ENCODE results near the gene BCAS4.

Gene BCAS4

DNA sequence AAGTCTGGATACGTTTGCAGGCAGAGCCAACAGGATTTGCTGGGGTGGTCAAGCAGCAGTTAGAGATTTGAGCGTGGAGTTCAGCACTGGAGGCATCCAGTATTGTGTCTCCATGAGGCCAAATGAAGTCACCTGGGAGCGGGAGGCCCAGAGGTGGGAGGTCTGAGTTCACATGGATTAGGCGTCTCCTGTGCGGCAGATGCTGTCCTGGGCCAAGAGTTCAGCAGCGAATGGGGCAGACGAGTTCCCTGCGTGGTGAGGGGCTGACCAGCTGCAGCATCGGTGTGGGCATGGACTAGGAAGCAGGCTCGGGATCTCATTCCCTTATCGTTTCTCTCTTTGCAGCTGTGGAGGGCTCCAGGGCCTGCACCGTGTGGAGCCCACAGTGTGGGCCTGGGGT is 66.2 kb downstream of the BCAS4 start:
- DNase-seq (ENCODE audit: insufficient read length, low spot score) (no peak), FAIRE-seq (no peak)
- no peak for TF ChIP-seq TAF1 (IDR thresholded peaks at IDR 0.05; ENCODE audit: low read depth, low read length)
- no peak for TF ChIP-seq PAX5 (IDR thresholded peaks at IDR 0.05; ENCODE audit: insufficient read depth, low read length, severe bottlenecking)
- no peak for TF ChIP-seq SPI1 (IDR thresholded peaks at IDR 0.05; ENCODE audit: low read depth, low read length)
- TF ChIP-seq POU2F2 (IDR thresholded peaks at IDR 0.05; ENCODE audit: low read depth, low read length), result no peak
- TF ChIP-seq POLR2A (IDR thresholded peaks at IDR 0.05; ENCODE audit: low read depth, low read length), result no peak
- TF ChIP-seq POLR2AphosphoS5 (IDR thresholded peaks at IDR 0.05; ENCODE audit: low read depth, low read length), result no peak

DNA sequence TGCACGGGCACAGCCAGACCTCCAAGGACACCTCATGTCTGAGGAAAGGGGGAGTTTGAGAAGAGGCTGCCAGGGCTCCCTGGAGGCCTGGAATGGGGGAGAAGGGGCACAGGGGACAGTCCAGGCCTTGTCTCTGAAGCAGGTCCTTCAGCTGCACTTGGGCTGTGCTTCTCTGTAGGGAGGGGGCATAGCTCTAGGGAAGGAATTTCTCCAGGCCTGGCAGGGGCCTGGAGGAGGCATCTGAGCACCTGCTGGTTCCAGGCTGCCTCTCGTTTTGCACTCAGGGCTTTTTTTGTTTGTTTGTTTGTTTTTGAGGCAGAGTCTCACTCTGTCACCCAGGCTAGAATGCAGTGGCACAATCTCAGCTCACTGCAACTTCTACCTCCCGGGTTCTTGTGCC is 67.7 kb downstream of the BCAS4 start:
- FAIRE-seq, result no peak
- DNase-seq (ENCODE audit: insufficient read length, low spot score), result no peak
- TF ChIP-seq SPI1 (IDR thresholded peaks at IDR 0.05; ENCODE audit: low read depth, low read length) (no peak), POLR2AphosphoS5 (IDR thresholded peaks at IDR 0.05; ENCODE audit: low read depth, low read length) (no peak), POLR2A (IDR thresholded peaks at IDR 0.05; ENCODE audit: low read depth, low read length) (no peak), POU2F2 (IDR thresholded peaks at IDR 0.05; ENCODE audit: low read depth, low read length) (no peak), PAX5 (IDR thresholded peaks at IDR 0.05; ENCODE audit: insufficient read depth, low read length, severe bottlenecking) (no peak), TAF1 (IDR thresholded peaks at IDR 0.05; ENCODE audit: low read depth, low read length) (no peak)

DNA sequence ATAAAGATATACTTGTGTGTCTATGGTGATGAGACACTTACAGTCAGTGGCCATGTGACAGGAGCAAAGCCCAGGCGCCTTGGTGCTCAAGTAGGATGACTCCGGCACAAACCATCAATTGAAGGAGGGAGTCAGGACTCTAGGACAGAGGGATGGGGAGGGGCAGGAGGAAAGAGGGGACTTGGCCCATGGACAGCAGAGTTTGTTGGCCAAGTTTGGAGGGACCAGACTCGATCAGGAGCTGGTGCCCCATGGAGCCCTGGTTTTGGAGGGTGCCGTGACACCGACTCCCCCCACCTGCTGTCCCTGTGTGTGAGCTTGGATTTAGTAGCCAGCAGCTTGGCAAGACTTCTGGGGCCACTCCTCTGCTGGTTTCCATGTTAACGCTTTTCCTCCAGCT is 70.3 kb downstream of the BCAS4 start:
- DNase-seq (ENCODE audit: insufficient read length, low spot score), result no peak
- no peak for TF ChIP-seq POU2F2 (IDR thresholded peaks at IDR 0.05; ENCODE audit: low read depth, low read length)
- no peak for TF ChIP-seq POLR2AphosphoS5 (IDR thresholded peaks at IDR 0.05; ENCODE audit: low read depth, low read length)
- no peak for TF ChIP-seq POLR2A (IDR thresholded peaks at IDR 0.05; ENCODE audit: low read depth, low read length)
- TF ChIP-seq SPI1 (IDR thresholded peaks at IDR 0.05; ENCODE audit: low read depth, low read length), result no peak
- TF ChIP-seq TAF1 (IDR thresholded peaks at IDR 0.05; ENCODE audit: low read depth, low read length), result no peak
- TF ChIP-seq PAX5 (IDR thresholded peaks at IDR 0.05; ENCODE audit: insufficient read depth, low read length, severe bottlenecking), result no peak
- no peak for FAIRE-seq

DNA sequence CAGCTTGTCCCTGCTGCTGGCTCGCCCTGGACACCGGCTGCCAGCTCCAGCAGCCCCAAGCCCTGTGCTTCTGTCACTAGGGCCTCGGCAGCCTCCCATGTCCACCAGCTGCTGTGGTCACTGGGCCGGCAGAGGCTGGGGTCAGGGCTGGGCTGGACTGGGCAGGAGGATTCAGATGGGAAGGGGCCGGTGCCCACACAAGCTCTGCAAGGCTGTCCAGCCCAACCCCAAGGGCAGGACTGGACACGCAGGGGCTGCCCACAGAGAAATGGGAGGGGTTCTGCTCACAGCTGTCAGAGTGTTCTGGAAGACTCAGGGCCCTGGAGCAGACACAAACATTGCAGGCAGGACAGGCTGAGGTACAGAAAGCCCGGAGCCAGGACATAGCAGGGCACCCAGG is 70.7 kb downstream of the BCAS4 start:
- no peak for FAIRE-seq

DNA sequence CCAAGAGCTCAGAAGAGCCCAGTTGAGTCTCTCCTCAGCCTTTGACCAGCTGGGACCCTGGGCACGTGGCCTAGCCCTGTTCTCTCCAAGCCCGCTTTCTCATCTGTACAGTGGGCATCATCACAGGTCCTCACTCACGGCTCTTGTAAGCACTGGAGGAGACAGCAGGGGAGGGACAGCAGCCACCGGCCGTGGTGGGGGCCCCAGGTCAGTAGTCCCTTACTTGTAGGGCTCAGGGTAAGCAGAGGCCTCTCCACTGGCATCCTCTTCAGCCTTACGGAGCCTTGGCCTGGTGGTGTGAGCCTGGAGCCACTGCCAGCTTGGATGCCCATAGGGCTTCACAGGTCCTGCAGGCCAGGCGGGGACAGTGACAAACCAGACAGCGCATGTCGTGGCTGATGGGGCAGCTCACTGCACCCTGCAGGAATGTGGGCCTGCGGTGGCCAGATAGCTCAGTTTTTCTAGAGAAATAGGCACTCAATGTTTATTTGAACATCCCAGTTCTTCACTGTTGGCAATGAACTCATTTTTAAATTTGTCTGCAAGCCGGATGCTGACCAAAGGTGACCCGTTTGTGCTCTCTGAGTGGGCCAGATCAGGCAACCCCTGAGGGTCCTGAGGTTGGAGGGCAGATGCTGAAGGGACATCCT is 71.3 kb downstream of the BCAS4 start:
- FAIRE-seq, result no peak
- no peak for TF ChIP-seq POLR2A (IDR thresholded peaks at IDR 0.05; ENCODE audit: low read depth, low read length)
- no peak for DNase-seq (ENCODE audit: insufficient read length, low spot score)

More for the DNA sequence above, 70.7 kb downstream of the BCAS4 start:
- DNase-seq (ENCODE audit: insufficient read length, low spot score), result no peak
- TF ChIP-seq SPI1 (IDR thresholded peaks at IDR 0.05; ENCODE audit: low read depth, low read length) (no peak), POU2F2 (IDR thresholded peaks at IDR 0.05; ENCODE audit: low read depth, low read length) (no peak), PAX5 (IDR thresholded peaks at IDR 0.05; ENCODE audit: insufficient read depth, low read length, severe bottlenecking) (no peak), TAF1 (IDR thresholded peaks at IDR 0.05; ENCODE audit: low read depth, low read length) (no peak), POLR2AphosphoS5 (IDR thresholded peaks at IDR 0.05; ENCODE audit: low read depth, low read length) (no peak), POLR2A (IDR thresholded peaks at IDR 0.05; ENCODE audit: low read depth, low read length) (no peak)

DNA sequence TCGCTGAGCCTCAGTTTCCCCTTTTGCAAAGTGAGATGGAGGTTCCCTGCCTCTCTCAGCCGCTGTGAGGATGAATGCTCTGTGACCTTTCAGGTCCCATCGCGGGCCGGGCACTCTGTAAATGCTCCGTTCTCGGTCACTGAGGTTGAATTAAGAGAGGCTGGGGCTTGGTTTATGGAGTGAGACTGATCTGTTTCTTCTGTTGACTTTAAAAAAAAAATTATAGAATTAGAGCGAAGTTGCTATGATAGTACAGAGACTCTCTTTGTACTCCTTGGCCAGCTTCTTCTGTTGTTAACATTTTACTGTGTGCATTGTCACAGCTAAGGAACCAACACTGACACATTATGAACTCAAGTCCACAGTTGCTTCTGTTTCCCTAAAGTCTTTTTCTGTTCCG is 72.0 kb downstream of the BCAS4 start:
- TF ChIP-seq POLR2A (IDR thresholded peaks at IDR 0.05; ENCODE audit: low read depth, low read length), result no peak
- TF ChIP-seq POLR2AphosphoS5 (IDR thresholded peaks at IDR 0.05; ENCODE audit: low read depth, low read length), result no peak
- DNase-seq (ENCODE audit: insufficient read length, low spot score) (no peak), FAIRE-seq (no peak)

DNA sequence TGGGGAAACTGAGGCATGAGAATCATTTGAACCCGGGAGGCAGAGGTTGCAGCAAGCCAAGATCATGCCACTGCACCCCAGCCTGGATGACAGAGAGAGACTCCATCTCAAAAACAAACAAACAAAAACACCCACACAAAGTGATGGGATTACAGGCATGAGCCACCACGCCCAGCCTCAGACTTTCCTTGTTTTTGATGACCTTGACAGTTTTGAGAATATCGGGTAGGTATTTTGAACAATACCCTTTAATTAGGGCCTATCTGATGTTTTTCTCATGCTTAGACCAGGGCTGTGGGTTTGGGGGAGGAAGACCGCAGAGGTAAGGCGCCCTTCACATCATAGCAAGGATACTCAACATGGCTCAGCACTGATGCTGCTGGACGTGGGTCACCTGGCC is 72.9 kb downstream of the BCAS4 start:
- TF ChIP-seq POLR2AphosphoS5 (IDR thresholded peaks at IDR 0.05; ENCODE audit: low read depth, low read length) (no peak), POLR2A (IDR thresholded peaks at IDR 0.05; ENCODE audit: low read depth, low read length) (no peak), TAF1 (IDR thresholded peaks at IDR 0.05; ENCODE audit: low read depth, low read length) (no peak), POU2F2 (IDR thresholded peaks at IDR 0.05; ENCODE audit: low read depth, low read length) (no peak), SPI1 (IDR thresholded peaks at IDR 0.05; ENCODE audit: low read depth, low read length) (no peak), PAX5 (IDR thresholded peaks at IDR 0.05; ENCODE audit: insufficient read depth, low read length, severe bottlenecking) (no peak)
- DNase-seq (ENCODE audit: insufficient read length, low spot score) (no peak), FAIRE-seq (no peak)

DNA sequence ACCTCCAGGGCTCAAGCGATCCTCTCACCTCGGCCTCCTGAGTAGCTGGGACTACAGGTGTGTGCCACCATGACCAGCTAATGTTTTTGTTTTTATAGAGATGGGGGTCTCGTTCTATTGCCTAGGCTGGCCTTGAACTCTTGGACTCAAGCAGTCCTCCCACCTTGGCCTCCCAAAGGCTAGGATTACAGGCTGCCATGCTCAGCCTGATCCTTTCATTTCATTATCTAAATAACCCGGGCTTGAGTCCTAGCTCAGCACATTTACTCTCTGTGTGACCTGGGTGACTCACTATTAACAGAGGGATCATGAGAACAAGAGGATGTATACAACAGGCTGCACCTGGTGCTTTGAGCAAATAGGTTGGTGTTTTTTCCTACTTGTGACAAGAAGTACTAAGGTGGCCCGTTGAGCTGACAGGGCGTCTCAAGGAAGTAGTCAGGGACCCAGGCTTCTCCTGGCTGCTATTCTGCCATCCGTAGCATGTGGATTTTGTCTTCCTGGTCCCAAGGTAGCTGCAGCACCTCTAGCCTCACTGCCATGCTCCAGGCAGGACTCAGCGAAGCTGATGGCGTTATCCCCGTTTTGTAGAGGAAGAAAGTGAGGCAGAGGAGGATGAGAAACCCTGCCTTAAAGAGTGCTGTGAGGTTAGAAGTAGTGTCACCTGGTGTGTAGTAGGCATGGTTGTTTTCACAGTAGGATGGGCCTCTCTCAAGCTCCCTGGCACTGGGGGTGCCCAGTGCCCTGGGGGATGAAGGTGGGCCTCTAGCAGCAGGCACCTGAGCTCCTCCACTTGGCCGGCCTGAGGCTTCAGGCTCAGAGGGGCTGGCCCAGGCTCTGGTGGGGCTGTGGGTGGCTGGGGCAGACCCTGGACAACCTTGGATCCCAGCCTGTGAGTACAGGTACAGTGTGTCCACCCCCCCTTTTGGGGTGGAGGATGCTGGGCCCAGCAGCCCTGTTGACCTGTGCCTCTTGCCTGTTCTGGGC is 73.9 kb downstream of the BCAS4 start:
- no peak for FAIRE-seq
- DNase-seq (ENCODE audit: insufficient read length, low spot score), result no peak
- TF ChIP-seq PAX5 (IDR thresholded peaks at IDR 0.05; ENCODE audit: insufficient read depth, low read length, severe bottlenecking), result no peak
- no peak for TF ChIP-seq POLR2AphosphoS5 (IDR thresholded peaks at IDR 0.05; ENCODE audit: low read depth, low read length)
- TF ChIP-seq POU2F2 (IDR thresholded peaks at IDR 0.05; ENCODE audit: low read depth, low read length), result no peak
- TF ChIP-seq POLR2A (IDR thresholded peaks at IDR 0.05; ENCODE audit: low read depth, low read length), result no peak
- TF ChIP-seq SPI1 (IDR thresholded peaks at IDR 0.05; ENCODE audit: low read depth, low read length), result no peak
- no peak for TF ChIP-seq TAF1 (IDR thresholded peaks at IDR 0.05; ENCODE audit: low read depth, low read length)

DNA sequence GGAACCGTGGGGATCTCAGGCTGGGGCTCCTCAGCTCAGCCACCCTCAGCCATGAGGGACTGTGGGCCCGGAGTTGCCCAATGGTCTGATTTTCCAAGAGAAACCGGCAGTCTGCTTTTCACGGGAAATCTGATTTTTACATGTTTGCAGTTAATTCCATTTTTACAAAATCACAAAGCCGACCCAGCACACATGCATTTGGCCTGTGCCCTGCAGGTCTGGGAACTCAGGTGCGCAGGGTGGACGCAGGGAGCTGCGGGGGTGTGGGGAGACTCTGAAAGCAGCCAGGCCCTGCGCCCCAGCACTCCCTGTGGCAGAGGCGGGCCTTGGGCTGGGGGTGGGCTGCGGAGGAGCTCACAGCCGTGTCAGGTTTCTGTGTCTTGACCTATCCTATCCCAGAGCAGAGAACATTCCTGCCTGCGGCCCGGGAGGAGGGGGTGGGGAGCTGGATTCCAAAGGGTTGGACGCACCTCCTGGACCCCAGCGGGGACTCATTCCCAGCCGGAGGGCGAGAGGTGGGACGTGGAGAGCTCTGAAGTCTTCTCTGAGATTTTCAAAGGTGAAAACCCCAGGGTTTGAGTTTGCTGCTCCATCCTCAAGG is 75.8 kb downstream of the BCAS4 start:
- FAIRE-seq, result no peak

More for the DNA sequence above, 75.8 kb downstream of the BCAS4 start:
- TF ChIP-seq PAX5 (IDR thresholded peaks at IDR 0.05; ENCODE audit: insufficient read depth, low read length, severe bottlenecking) (no peak), POLR2AphosphoS5 (IDR thresholded peaks at IDR 0.05; ENCODE audit: low read depth, low read length) (no peak), SPI1 (IDR thresholded peaks at IDR 0.05; ENCODE audit: low read depth, low read length) (no peak), POU2F2 (IDR thresholded peaks at IDR 0.05; ENCODE audit: low read depth, low read length) (no peak), POLR2A (IDR thresholded peaks at IDR 0.05; ENCODE audit: low read depth, low read length) (no peak), TAF1 (IDR thresholded peaks at IDR 0.05; ENCODE audit: low read depth, low read length) (no peak)
- DNase-seq (ENCODE audit: insufficient read length, low spot score), result no peak
